GM12892 (cell line): Measurements from ENCODE around the gene COPB2.

Source experiments
- POLR2A ChIP-seq: IDR thresholded peaks from 2 replicates; pipeline ENCODE4 v1.6.1; 2011; ENCODE audit warnings: low read depth, low read length, control low read depth
- TAF1 ChIP-seq: IDR thresholded peaks from 2 replicates; pipeline ENCODE4 v1.6.1; 2011; ENCODE audit warnings: low read depth, mild to moderate bottlenecking, control low read depth, low read length, borderline replicate concordance

GRCh38 chr3:139414608-139415224 lies 25.3 kb upstream of the COPB2 start:
- TF ChIP-seq TAF1 (no peak), POLR2A (no peak)
